ENCODE measurements around the gene RNASEH2A.

RNASEH2A gene

DNA sequence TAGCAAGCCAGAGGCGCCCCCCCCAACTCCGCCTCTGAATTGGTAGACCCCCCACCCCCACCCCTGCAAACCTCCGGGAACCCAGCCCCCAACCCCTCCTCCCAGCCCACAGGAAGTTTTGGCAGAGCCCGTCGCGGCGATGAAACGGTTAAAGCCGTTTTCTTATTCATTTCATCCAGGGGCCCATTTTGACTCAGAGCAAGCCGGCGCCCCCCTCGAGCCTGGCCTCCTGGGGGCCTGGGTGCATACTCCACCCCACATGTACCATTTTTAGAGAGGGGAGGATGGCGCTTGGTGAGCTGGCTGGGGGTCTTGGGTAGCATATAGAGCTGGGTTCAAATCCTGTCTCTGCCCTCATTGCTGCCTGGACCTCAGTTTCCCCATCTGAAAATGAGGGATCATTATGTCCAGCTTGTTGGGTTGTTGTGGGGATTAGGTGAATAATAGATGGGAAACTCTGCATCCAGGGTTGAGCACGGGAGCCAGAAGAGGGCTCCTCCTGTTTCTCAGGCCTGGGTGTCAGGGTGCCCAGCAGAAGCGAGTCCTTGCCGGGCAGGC is 23.0 kb upstream of the RNASEH2A start:
- no peak for DNase-seq

DNA sequence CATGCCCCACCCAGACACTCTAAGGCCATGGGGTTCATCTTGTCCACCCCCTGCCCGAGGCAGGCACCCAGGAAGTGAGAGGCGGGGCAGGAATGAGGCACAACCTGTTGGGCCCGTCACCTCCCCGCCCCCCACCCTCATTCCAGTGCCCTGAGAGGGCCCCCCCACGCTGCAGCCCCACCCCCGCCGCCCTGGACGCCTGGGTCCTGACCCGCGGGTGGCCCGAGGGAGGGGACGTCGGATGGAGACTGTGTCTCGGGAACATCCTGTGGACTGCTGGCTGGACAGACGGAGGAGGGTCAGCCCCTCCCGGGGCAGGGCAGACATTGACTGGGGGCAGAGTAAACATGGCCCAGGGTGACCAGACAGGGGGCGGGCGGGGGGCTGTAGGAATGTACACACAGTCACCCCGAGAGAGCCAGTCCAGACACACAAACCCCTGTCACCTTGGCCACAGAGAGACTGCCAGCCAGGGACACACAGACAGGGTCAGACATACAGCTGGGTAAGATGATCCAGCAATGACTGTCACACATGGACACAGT is 22.5 kb upstream of the RNASEH2A start:
- DNase-seq: peak; percentile 47

DNA sequence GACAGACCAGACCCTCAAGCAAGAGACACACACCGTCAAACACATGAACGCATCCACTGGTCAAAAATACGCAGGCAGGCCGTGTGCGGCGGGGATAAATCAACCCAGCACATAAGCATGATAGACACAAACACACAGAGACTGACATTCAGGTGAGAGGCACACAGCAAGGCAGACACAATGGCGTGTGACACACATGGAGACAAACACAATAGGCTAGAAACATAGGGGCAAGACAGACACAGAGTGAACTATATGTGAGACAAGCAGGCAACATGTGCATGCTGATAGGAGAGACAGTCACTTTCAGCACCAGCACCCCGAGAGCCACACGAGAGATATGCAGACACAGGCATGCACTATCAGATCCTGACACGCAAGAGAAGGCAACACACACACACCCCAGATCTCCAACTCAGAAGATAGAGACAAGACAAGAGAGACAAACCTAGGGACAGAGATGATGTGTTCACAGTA is 22.0 kb upstream of the RNASEH2A start:
- no peak for DNase-seq

- no peak for DNase-seq
These were observed 21.4 kb upstream of the RNASEH2A start for GRCh38 chr19:12784871-12785430.

DNA sequence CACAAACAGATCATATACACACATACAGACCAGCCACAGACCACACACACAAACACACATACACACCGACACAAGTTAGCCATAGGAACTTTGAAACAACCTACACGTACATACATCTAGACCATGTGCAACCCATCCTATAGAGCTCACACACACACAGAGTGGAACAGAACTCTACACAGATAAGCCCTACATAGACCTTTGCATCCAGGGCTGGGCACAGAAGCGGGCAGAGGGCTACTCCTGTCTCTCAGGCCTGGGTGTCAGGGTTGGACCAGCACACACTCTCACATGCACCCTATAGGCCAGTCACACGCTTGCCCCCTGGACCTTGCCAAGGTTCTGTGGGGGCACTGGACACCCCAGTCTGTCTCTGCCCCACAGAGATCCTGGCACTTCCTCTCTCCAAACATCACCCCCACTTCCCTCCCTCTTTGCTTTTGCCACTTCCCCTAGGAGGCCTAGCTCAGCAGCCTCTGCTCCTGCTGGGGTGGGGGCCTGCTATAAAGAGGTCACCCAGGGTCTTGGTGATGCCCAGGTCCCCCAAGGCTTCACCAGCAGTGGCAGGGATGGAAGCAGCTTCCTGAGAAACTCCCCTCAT is 20.9 kb upstream of the RNASEH2A start:
- DNase-seq: no peak

- no peak for DNase-seq
These were observed 20.1 kb upstream of the RNASEH2A start for GRCh38 chr19:12786141-12786870.

DNA sequence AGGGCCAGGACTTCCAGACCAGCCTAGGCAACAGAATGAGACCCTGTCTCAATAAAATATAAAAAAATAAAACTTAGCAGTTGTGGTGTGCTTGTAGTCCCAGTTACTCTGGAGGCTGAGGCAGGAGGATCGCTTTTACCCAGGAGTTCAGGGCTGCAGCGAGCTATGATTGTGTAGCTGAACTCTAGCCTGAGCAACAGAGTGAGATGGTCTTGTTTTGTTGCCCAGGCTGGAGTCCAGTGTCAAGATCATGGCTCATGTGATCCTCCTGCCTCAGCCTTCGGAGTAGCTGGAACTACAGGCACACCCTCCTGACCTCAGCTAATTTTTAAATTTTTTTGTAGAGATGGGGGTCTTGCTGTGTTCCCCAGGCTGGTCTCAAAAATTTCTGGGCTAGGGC is 19.4 kb upstream of the RNASEH2A start:
- DNase-seq: no peak

DNA sequence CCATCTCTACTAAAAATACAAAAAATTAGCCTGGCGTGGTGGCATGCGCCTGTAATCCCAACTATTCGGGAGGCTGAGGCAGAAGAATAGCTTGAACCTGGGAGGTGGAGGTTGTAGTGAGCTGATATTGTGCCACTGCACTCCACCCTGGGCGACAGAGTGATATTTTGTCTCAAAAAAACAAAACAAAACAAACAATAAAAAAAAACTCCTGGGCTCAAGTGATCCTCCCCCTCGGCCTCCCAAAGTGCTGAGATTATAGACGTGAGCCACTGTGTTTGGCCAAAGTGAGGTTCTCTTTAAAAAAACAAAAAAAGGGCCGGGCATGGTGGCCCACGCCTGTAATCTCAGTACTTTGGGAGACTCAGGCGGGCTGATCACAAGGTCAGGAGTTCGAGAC is 18.9 kb upstream of the RNASEH2A start:
- DNase-seq: no peak

DNA sequence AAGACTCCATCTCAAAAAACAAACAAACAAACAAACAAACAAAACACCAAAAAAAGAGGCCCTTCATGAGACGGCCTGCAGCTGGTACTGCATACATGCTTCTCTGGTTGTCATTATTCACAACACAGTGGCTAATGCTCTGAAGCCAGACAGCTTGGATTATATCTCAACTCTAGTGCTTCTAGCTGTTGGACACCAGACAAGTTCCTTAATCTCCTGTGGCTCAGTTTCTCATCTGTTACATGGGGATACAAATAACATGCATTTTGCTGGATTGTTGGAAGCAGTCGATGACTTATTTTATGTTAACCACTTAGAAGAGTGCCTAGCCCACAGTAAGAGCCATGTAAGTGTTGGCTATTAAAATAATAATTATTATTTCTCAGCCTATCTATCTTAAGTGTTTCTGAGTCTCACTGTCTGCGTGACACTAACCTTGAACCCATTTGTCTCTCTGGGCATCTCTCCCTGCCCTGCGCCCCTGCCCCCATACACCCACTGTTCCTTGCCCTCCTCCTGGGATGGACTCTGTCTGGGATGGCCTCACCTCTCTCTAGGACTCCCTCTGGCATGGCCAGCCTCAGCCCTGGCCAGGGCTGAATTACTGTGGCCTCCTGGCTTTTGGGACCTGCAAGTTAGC is 18.2 kb upstream of the RNASEH2A start:
- DNase-seq: no peak

DNA sequence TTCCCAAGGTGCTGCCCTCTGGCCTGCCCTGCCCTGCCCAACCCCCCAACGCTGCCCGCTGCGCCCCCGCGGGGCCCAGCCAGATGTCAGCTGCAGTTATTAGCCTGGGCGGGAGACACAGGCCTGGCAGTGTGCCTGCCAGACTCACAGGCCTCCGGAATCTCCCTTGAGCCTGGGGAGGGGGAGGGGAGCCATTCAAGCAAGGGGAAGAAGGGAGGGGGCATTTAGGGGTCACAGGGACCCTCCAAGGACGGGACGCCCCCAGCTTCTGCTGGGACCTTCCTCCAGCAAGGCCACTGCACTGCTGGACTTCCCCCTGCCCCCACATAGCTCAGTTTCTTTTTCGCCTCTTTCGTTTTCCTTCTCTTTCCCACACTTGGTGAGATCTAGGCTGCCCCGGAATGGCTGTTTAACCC is 17.7 kb upstream of the RNASEH2A start:
- peak; percentile 77 for DNase-seq

DNA sequence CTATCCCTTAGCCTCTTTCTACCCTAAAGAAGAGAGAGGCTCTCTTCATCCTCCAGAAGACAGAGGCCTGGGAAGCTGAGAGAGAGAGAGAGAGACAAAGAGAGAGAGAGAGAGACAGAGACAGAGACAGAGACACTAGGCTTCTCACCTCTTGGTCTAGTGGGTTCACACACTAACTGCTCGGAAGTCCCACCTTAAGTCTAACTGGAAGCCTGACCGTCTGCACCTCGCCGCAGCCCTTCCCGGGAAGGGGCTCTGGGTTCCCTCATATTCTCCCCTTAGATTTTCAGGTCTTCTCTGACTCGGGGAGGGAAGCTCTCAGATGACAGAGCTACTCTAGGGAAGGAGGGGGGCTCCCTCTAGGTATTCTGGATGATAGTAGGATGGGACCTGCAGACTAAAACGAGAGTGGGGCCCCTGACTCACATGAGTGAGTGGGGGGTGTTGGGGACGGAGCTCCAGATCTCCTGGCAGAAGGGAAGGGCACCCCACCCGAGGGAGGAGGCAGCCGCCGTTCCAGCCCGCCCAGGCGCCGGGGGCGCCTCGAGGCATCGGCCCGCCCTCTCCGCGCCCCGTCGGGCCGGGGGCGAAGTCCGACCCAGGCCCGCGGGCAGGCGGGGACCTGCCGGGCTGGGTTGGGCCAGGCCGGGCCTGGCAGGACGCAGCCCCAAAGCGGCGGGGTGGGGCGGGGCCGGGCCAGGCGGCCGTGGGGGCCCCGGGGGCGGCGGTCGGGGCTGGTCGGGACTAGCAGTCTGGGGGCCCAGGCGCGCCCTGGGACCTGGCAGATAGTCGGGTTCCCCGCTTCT is 17.1 kb upstream of the RNASEH2A start:
- DNase-seq: peak; percentile 41

DNA sequence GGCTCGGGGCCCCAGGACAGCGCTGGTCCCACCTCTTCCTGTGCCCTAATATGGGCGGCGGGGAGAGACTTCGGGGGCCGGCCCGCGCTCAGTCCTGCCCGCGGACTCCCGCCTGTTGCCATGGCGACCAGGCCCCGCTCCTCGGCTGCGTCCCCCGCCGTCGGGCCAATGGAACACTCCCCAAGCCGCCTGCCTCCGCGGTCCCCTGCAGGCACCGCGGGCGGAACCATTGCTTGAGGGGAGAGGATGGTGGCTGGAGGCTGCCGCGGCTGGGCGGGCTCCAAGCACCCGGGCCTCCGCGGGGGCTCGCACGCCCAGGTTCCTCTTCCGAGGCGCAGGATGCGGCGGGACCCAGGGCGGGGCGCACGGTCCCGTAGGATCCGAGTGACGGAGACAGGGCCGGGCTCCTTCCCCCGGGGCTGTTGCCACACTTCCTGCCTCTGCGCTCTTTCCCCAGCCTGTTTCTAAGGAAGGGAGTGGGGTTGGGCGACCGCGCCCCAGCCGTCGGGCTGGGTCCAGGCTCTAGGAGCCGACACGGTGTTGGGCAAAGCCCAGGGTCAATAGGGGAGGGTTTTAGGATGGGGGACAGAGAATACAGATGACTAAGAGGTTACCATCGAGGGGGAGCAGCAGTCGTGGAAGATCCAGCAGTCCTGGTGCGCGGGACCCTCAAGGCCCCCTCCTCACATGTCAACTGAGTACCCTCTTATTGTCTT is 16.3 kb upstream of the RNASEH2A start:
- DNase-seq: peak; percentile 97

DNA sequence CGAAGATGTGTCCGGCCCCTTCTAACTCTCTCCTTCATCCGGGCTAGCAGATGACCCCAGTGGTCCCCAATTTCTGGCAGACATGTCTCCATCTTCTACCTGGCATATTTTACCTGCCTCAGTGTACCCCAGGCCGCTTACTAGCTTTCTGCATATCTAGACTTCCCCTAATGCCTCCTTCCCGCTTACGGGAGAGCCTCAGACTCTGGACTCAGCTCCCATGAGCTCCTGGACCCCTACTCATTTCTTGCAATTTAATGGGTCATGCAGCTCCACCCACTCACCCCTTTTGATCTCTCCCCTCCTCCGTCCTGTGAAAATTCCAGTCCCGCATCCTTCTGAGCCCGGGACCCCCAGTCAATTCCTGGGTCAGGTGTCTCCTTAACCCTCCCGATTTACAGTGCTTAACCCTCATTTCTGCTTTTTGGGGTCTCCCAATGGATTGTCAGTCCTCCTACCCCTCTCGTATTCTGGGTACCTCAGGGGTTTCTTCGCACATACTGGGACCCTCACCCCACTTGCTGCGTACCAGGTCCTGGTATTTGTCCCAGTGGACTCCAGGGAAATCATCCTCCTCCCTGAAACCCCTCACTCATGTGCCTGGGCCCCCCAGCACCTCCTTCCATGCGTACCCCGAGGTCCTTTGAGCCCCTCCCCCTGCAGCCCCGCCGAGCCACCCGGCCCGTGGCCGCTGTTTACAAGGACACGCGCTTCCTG is 15.6 kb upstream of the RNASEH2A start:
- peak; percentile 25 for DNase-seq

- DNase-seq: peak; percentile 97
These were observed 14.9 kb upstream of the RNASEH2A start, which contains the start of gene JUNB for GRCh38 chr19:12791345-12792050. Gene JUNB (plus strand): TSS chr19:12791486. CDS start chr19:12791772, 286 bp downstream.

DNA sequence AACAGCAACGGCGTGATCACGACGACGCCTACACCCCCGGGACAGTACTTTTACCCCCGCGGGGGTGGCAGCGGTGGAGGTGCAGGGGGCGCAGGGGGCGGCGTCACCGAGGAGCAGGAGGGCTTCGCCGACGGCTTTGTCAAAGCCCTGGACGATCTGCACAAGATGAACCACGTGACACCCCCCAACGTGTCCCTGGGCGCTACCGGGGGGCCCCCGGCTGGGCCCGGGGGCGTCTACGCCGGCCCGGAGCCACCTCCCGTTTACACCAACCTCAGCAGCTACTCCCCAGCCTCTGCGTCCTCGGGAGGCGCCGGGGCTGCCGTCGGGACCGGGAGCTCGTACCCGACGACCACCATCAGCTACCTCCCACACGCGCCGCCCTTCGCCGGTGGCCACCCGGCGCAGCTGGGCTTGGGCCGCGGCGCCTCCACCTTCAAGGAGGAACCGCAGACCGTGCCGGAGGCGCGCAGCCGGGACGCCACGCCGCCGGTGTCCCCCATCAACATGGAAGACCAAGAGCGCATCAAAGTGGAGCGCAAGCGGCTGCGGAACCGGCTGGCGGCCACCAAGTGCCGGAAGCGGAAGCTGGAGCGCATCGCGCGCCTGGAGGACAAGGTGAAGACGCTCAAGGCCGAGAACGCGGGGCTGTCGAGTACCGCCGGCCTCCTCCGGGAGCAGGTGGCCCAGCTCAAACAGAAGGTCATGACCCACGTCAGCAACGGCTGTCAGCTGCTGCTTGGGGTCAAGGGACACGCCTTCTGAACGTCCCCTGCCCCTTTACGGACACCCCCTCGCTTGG is 14.1 kb upstream of the RNASEH2A start:
- DNase-seq: peak; percentile 68

GRCh38 chr19:12792853-12793289 is 13.5 kb upstream of the RNASEH2A start:
- no peak for DNase-seq

GRCh38 chr19:12793290-12794195 is 12.8 kb upstream of the RNASEH2A start:
- DNase-seq: peak; percentile 94
